Forelimb muscle (tissue), 1 donor: ENCODE data around the gene EME1. TPM values are rescaled to one million over a fixed set of nuclear protein-coding genes. Genes with fewer than 3 reads are reported as not detected.

Experiments used
- DNase-seq: peaks from one replicate; pipeline ENCODE4 v3.0.0-alpha.2; 2013; ENCODE audit warnings: low read depth
- polyA plus RNA-seq: library from polyadenylated mRNA; unstranded; fragments of 120-200 nt; gene quantifications from one replicate; pipeline ENCODE4 v1.2.1, GENCODE V29; 2013; ENCODE audit not compliant: insufficient read length

EME1 gene
- polyA plus RNA-seq, 1 donor = 4.8 TPM

DNA sequence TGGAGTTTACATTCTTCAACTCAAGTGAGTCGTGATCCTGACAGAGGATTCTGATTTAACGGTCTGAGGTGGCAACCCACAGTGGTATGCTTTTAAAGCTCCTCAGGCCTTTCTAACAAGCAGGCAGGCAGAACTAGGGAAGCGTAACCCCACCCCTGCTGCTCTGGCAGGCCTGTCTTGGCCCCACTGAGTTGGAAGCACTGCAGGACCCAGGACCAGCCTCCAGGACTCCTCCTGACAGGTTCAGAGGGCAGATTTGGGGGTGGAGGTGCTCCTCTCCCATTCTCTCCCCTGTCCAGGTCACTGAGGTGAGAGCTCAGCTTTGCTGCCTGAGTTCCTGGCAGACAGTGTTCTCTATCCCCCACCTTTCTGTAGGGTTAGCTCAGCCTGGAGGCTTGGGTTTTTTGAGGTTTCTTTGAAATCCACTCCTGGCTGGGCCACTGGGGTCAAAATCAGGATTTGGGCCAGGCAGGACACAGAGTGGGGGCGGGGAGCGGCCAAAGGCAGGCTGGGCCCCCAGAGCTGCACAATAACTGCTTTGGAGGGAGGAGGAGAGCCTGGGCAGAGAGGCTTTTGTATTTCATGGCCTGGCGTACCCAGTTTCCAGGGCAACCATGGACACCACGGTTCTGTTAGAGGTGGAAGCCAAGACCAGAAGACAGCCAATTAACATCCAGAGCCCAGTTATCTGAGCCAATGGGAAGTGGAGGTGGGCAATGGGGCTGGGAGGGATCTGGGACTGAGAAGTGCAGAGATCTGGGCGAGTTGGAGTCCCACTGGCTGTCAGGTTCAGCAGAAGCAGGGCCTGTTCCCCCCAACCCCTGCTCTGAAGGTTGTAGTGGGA lies 9.6 kb upstream of the EME1 start:
- peak; percentile 19 for DNase-seq

DNA sequence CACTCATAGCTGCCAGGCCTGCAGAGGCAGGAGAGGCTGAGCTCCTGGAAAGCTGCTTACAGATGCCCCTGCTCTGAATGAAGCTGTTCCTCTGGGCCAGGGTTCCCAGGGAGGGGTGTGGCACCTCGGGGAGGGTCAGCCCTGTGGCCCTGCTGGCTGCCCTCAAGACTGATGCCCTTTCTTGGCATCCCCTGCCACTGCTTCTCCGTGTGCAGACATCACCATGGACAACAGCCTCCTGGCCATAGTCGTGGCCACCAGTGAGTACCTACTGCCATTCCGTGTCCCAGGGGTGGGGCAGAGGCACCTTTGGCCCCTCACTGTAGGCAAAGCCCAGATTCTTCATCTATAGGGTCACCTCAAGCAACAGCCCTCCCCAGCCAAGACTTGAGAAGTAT lies 9.0 kb upstream of the EME1 start:
- DNase-seq = no peak

DNA sequence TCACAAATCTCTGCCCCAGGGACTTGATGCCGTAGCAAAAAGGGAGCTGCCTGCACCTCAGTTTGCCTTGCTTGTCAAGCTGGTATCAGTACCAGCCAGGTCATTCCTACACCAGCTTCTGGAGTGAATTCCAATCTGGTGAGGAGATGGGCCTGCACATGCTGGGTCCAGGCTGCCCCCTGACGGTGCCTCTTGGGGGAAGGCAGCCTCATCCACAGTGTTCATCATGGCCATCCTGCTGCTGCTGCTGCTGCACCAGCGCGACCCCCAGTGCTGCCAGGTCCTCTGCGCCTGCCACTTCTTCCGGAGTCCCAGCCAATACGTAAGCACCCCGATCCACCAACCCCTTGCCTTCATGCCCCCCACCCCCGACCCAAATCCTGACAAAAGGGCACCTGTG lies 8.3 kb upstream of the EME1 start:
- no peak for DNase-seq

DNA sequence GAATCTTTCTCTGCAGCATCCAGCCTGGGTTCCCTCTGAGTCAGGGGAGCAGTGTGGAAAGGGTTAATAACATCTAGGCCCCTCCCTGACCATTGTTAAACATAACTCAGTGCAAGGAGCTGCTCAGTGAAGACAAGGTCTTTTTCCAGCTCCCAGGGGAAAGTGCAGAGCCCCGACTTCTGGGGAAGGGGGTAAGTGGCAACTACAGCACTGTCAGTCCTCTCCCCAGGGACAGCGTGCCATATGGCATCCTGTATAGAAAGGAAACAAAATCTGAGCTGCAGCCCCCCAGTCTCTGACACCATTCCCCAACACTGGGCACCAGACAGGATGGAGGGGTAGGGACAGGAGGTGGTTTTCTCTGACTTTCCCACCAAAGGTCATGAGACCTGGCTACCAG lies 7.9 kb upstream of the EME1 start:
- no peak for DNase-seq

DNA sequence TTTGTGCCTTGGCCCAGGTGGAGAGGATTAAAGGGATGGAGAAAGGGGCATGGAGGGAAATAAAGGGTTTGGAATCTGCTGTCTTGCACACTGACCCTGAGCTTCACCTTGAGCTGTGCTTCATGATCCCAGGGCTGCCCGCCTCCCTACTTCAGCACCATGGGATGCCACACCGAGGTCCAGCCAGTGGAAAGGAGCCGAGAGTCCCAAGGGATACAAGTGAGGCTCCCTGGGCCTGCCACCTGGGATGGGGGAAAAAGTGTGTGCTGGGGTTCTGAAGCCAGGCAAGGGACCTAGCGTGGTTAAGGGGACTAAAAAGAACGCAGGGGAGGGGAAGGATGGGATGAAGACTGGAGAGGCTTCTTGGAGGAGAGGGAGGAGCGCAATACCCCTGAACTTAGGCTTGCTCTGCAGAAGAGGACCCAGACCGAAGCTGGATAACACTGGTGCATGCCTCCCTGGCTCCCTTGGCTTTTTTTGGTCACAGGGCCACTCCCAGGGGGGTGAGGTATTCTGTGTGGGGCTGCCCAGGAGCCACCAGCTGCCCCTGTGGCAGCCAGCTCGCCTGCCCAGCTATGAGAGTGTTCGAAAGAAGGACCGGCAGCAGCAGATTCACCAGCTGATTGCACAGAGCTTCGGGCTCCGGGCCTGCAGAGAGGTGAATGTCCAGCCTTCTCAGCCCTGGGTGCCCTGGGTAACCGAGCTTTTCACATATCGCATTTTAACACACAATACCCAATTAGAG lies 7.2 kb upstream of the EME1 start:
- DNase-seq = no peak

DNA sequence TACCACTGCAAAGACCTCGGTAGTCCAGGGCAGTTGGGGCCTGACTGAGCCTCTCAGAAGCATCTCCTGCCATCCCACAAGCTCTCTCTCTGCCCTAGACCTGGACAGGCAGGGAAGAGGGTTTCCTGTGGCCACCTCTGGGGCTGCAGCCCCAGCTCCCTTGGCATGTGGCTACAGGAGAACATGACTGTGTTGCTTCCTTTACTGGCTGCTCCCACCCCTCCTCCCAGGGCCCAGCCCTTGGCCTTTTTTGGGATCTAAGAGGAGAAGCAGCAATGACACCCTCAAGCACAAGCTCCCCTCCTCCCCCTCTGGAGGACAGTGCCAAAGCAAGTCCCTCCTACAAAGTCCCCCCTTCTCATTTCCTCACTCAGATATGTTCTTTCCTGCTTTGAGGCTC lies 5.6 kb upstream of the EME1 start:
- DNase-seq = no peak

DNA sequence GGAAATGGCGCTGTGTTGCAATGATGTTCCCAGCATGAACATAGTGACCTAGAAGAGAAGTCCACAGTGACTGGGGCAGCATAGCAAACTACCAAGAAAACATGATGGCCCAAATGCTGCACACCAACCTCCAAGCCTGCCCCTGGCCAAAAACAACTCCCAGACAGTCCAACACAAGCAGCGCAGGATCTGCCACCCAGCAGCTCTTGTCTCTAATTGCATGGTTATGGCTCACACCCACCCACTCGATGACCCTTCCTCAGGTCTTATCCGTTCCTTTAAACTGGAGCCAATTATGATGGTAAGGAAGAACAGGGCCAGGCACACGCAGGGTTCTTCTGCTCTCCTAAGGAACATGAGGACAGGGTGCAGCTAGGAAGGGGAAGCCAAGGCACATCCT lies 3.0 kb upstream of the EME1 start:
- no peak for DNase-seq

DNA sequence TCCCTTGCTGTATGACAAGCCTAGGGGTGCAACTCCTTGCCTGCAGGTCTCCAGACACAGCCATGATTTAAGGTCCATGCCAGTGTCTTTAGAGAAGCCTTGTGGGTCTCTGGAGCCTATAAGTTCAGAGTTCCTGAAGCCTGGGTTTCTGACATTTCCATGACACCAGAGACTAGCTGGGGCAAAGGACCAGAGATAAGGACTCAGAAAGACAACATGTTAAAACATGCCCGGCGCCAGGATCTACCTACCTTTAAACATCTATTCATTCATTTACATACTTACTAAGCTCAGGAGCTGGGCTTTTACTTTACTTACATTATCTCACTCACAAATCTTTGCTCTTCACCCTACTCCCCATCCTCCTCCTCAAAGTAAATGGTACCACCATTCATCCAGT lies 1.5 kb upstream of the EME1 start:
- DNase-seq = no peak

DNA sequence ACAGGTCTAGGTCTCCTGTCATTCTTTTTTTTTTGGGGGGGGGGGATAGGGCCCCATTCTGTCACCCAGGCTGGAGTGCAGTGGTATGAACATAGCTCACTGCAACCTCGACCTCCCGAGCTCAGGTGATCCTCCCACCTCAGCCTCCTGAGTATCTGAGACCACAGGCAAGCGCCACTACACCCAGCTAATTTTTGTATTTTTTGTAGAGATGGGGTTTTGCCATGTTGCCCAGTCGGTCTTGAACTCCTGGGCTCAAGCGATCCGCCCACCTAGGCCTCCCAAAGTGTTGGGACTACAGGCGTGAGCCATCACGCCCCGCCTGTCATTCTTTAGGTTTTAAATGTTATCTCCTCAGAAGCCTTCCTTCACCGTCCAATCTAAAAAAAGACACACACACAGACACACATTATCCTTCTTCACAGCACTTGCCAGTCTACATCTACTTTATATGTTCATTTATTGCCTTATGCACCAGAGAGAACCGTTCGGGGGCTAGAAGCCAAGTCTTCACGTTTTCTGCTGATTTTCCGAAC lies 739 bp upstream of the EME1 start:
- no peak for DNase-seq

DNA sequence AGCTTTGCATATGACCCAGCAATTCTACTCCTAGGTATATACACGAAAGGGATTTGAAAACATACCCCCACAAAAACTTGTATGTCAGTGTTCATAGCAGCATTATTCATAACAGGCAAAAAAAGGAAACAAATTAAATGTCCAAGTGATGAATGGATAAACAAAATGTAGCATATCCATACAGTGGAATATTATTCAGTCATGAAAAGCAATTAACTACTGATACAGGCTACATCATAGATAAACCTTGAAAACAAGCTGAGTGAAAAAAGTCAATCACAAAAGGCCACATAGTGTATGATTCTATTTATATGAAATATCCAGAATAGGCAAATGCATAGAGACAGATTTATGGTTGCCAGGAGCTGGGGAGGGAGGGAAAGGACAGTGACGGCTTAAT lies 676 bp downstream of the EME1 start:
- no peak for DNase-seq

DNA sequence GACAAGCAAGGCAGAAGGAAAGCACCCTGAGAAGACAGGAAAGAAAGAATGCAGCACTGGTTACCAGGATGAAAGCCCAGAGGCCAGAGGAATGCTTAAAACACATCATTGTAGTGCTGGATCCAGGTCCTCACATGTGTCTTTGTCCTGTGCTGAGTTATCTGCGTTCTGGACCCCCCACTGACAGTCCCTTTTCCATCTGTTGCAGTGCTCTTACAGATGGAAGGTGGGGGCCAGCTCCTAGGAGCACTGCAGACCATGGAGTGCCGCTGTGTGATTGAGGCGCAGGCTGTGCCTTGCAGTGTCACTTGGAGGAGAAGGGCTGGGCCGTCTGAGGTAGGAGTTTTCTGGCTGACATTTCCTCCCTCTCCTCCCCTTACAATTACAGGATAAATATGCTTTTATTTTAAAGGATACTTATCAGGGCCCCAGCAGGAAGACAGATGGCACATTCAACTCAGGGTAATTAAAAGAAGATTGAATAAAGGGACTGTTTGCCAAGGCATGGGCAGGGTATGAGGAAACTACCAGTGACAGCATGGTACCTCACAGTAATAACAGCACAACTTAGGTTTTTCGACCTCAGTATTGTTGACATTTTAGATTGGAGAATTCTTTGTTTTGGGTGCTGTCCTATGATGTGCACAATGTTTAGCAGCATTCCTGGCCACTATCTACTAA lies 3.0 kb downstream of the EME1 start:
- no peak for DNase-seq

DNA sequence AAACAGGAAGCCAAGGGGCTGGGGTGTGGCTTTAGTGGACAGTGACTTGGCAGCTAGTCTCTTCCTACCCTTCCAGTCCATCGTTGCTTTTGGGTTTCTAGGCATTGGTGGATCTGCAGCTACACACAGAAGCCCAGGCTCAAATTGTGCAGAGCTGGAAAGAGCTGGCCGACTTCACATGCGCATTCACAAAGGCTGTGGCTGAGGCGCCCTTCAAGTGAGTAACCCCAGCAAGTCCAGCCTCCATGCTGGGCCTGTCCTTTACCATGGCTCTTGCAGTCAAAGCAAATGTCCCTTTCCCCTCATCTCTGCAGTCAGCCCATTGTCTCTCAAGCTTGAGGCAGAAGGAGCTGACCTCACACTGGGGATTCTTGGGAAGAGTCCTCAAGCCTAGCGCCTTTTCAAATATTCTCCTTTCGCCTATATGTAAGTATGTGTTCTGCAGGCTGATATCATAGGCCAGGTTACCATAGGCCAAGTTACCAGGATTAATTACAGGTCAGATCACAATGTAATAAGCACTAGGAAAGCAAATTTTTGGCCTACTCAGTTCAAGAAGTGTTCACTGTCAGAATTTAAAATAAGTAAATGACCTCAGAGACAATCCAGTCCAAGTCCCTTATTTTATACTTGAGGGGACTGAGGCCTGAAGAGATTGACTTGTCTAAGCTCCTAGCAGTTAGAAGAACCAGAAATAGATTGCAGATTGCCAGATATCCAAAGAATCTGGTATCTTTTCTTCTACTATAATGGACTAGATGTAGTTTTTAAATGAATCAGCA lies 6.5 kb downstream of the EME1 start:
- DNase-seq = no peak

DNA sequence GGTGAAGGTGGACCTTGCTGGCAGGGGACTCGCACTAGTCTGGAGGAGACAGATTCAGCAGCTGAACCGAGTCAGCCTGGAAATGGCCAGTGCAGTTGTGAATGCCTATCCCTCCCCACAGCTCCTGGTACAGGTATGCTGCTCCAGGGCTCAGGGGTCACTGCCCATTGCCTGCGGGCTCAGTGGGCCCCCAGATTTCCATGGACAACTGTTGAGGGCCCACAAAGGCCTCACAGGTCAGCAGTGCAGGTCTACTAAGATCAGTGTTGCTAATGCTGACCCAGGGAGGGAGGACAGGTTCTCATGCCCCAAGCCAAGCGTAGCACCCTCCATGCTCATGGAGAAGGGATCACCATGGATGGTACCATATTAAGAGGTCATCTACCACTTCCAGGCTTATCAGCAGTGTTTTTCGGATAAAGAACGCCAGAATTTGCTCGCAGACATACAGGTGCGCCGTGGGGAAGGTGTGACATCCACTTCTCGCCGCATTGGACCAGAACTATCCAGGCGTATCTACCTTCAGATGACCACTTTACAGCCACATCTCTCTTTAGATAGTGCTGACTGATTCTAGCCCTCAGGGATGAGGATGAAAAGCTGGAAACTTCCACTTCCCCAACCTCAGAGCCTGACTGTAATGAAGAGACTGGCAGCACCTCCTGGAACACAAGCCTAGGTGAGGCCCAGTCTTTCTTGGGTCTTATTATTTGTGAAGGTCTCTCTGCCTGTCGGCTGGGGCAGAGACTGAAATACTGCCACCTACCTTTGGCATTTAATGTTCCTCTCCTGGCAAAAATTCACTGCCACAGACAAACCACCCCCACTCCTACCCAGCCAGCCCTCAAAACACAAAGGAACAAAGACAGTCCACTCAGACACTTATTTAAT lies 7.6 kb downstream of the EME1 start:
- DNase-seq = no peak

DNA sequence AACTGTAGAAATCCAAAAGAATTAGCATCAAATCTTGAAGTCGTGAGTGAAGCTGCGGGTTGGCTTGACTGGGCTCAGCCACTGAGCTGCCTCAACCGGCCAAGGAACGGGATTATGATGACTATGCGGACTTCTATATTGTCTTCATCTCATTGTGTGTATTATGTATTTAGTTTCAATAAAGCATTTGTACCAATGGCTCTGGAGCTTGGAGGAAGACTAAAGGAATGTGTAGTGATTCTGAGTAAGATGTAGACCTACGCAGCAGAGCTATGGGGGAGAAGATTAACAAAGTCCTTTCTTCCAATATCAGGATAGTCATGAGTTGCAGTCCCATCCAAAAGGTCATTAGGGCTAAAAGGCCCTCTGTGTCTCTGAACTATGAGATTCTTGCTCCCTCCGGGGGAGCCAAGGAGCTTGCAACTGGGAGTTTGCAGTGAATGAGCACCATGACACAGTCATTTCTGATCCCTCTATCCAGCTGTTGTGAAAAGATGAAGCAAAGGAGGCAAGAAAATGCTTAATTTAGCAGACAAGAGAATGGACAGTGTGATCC lies 8.3 kb downstream of the EME1 start:
- no peak for DNase-seq

DNA sequence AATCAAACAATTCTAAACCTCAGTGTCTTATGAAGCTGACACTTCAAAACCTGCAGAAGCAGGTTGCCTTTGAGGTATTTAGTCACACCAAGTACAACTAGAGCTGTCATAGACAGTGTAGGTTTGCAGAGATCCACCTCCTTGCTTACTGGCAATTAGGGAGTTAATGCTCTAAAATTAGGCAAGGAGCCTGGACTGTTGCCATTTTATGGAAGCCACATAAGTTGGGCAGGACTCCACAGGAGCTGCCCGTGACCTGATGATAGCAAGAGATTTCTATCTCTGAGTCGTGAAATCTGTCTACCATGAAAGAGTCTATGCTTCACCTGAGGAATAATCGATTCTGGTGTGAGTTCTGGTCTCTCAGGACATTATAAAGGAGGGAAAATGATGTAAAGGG lies 8.9 kb downstream of the EME1 start:
- no peak for DNase-seq

DNA sequence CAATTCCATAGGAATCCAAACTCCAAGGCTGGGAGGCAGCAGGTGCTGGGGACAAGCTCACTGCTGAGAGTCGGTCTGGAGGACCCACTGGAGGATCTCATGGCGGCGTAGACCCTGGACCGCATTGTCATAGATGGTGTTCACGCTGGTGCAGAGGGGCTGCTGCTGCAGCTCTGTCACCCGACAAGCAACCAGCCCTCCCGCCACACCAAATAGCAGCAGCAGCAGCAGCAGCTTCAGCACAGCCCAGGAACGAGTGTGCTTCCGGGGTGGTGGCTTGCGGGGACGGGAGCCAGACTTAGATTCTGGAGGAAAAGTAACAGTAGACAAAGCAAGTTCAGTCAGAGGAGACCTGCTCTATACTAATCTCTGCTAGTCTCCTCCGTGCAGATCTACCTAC lies 9.9 kb downstream of the EME1 start:
- DNase-seq = no peak

DNA sequence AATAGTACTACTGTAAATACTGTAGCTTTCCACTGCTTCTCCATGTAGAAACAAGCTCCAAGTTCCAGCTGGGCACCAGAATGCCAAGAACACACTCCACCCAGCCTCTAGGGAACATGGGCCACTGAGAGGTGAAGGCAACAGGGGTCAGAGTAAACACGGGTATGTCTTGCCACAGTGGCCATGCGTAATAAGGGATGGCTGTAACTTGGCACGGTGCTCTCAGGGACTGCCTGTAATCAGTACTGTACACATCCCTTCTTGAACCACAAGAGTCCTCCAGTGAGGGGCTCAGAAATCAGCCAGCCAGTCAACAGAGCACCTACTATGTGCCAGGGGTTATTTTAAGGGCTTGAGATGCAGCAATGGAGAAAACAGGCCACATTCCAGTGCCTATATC lies 13.5 kb downstream of the EME1 start:
- no peak for DNase-seq

DNA sequence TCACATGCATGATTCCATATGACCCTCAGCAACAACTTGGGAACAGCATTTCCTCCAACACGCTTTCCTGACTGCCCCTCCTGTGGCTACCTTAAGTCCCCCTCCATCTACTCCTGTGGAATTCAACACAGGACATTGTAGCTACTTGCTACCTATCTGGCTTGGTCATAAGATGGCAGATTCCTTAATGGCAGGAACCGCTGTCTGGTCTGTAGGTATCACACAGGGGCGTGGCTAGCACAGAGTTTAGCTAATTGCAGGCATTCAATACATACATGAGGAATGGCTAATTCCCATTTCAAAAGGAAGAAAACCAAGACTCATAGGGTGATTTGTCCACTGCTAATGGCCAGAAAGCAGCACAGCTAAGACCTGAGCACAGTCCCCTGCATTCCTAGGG lies 15.7 kb downstream of the EME1 start:
- DNase-seq = no peak

DNA sequence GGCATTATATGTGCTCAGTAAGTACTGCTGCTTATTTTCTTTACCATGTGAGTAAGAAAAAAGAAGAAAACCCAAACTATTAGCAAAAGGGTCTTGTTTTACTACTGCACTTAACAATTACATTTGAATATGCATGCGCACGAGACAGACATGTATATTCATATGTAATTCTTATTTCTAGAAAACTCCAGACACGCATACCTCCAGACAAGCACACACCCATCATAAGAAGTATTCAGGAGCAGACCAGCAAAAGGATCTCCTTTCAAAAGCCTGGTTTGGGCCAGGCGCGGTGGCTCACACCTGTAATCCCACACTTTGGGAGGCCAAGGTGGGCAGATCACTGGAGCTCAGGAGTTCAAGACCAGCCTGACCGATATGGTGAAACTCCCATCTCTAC lies 16.5 kb downstream of the EME1 start:
- DNase-seq = no peak

DNA sequence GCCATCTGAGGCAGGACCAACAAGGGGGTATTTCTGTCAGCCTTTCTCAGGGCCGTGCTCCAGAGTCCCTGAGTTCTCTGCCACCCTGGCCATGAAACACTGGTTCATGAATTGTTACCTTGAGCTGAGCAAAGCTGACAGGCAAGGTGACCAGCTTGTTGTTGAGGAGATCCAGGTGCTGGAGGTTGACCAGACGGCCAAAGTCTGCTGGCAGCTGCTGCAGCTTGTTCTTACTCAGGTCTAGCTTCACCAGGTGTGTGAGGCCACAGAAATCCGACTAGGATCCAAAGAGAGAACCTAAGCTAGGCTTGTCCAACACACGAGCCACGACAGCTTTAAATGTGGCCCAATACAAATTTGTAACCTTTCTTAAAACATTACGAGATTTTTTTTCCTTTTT lies 19.6 kb downstream of the EME1 start:
- DNase-seq = no peak
